HT-29 (cell line): ENCODE results near the gene DLX6. TPM values are rescaled to one million over a fixed set of nuclear protein-coding genes. Genes with fewer than 3 reads are reported as not detected.
"Not testable (repeated sequence)": the region's sequence is repeated elsewhere in the genome, so short reads cannot be mapped to it uniquely, and the experiment has no call there.

Source experiments
- DNase-seq: peaks from one replicate; pipeline ENCODE4 v3.0.0-alpha.2; 2015; ENCODE audit warnings: low spot score
- small RNA-seq: library from RNA; depleted of rRNA; stranded (forward); fragments of <200 nt; gene quantifications from one replicate; pipeline ENCODE3, GENCODE V24; 2014
- total RNA-seq: library from RNA; depleted of rRNA; stranded (reverse); fragments of >200 nt; shearing (Covaris generic); gene quantifications from 2 replicates; pipeline ENCODE4 v1.2.3, GENCODE V29; 2014; rRNA removed

DLX6 gene
- total RNA-seq, 1 experiment from 2014 or later: not detected

GRCh38 chr7:97021747-97022490 lies 16.6 kb downstream of the DLX6 start:
- DNase-seq: no peak

- no peak for DNase-seq
These were observed 17.3 kb downstream of the DLX6 start for GRCh38 chr7:97022491-97023306.

- DNase-seq: no peak
These were observed 19.1 kb downstream of the DLX6 start, which contains the start of gene DLX5 for GRCh38 chr7:97024209-97025129. TSS of gene DLX5 (minus strand) at chr7:97024831. CDS start at chr7:97024623, 208 bp downstream.

- no peak for DNase-seq
These were observed 19.8 kb downstream of the DLX6 start for GRCh38 chr7:97025130-97025499.

- DNase-seq: no peak
These were observed 20.8 kb downstream of the DLX6 start for GRCh38 chr7:97025983-97026714.

- DNase-seq: no peak
These were observed 21.5 kb downstream of the DLX6 start for GRCh38 chr7:97026715-97027426.

- peak; percentile 87 for DNase-seq
These were observed 22.3 kb downstream of the DLX6 start for GRCh38 chr7:97027427-97028234.

GRCh38 chr7:97034213-97034852 lies 29.0 kb downstream of the DLX6 start:
- DNase-seq: not testable (repeated sequence)

GRCh38 chr7:97039374-97040065 lies 34.2 kb downstream of the DLX6 start:
- DNase-seq: no peak

GRCh38 chr7:97043281-97043680 lies 37.9 kb downstream of the DLX6 start:
- no peak for DNase-seq

Small RNAs within 50 kb of the gene (small RNA-seq; reads per million reads assigned to genes)
- gene RF01778: not detected
- not detected for gene RF01887
- gene RF01888: not detected

Other genes starting within 250 kb of the DLX6 start
- not detected in 2 replicates for gene DLX5, start 19.3 kb downstream of the DLX6 start, total RNA-seq
- gene SDHAF3, start 112.1 kb downstream of the DLX6 start, total RNA-seq: 8.3 and 13.1 TPM in 2 replicates